ENCODE data around the gene TMEM81. TPM values are rescaled to one million over a fixed set of nuclear protein-coding genes. Genes with fewer than 3 reads are reported as not detected.

Gene TMEM81
- total RNA-seq, 1 donor from 2014 or later: 4.6 TPM

GRCh38 chr1:205054013-205054412, 30.2 kb downstream of the TMEM81 start:
- peaks cover 44% of the 10 kb centered on the region for H3K27me3 Mint-ChIP-seq (ENCODE audit: low read depth)
- no peaks in the 10 kb centered on the region for H3K36me3 Mint-ChIP-seq
- DNase-seq (ENCODE audit: low spot score in 2 of 2, unreplicated experiment in 2 of 2): no peak
- no peaks in the 10 kb centered on the region for H3K9me3 Mint-ChIP-seq
- TF ChIP-seq CTCF (IDR thresholded peaks at IDR 0.05; ENCODE audit: unreplicated experiment): no peak
- no peak overlapping the region for H3K4me3 Mint-ChIP-seq
- H3K27ac Mint-ChIP-seq: no peak overlapping the region
- no peaks in the 10 kb centered on the region for H3K4me1 Mint-ChIP-seq

GRCh38 chr1:205053296-205053695, 31.0 kb downstream of the TMEM81 start:
- H3K27me3 Mint-ChIP-seq (ENCODE audit: low read depth): peaks cover 45% of the 10 kb centered on the region

GRCh38 chr1:205052690-205053089, 31.6 kb downstream of the TMEM81 start:
- TF ChIP-seq CTCF (IDR thresholded peaks at IDR 0.05; ENCODE audit: unreplicated experiment): no peak
- Mint-ChIP-seq H3K27me3 (ENCODE audit: low read depth) (peaks cover 51% of the 10 kb centered on the region), H3K9me3 (no peaks in the 10 kb centered on the region), H3K4me1 (no peaks in the 10 kb centered on the region), H3K4me3 (no peak overlapping the region), H3K36me3 (no peaks in the 10 kb centered on the region), H3K27ac (no peak overlapping the region)
- DNase-seq (ENCODE audit: low spot score in 2 of 2, unreplicated experiment in 2 of 2): no peak

More at GRCh38 chr1:205053296-205053695, 31.0 kb downstream of the TMEM81 start:
- no peak for DNase-seq (ENCODE audit: low spot score in 2 of 2, unreplicated experiment in 2 of 2)
- no peaks in the 10 kb centered on the region for H3K9me3 Mint-ChIP-seq
- H3K4me1 Mint-ChIP-seq: no peaks in the 10 kb centered on the region
- H3K27ac Mint-ChIP-seq: no peak overlapping the region
- no peak for TF ChIP-seq CTCF (IDR thresholded peaks at IDR 0.05; ENCODE audit: unreplicated experiment)
- H3K36me3 Mint-ChIP-seq: no peaks in the 10 kb centered on the region
- H3K4me3 Mint-ChIP-seq: no peak overlapping the region

- Mint-ChIP-seq H3K4me3 (no peak overlapping the region), H3K4me1 (no peaks in the 10 kb centered on the region), H3K27me3 (ENCODE audit: low read depth) (peaks cover 66% of the 10 kb centered on the region), H3K36me3 (no peaks in the 10 kb centered on the region), H3K27ac (no peak overlapping the region), H3K9me3 (no peaks in the 10 kb centered on the region)
- no peak for DNase-seq (ENCODE audit: low spot score in 2 of 2, unreplicated experiment in 2 of 2)
- TF ChIP-seq CTCF (IDR thresholded peaks at IDR 0.05; ENCODE audit: unreplicated experiment): no peak
Observed at GRCh38 chr1:205049479-205049878, 34.8 kb downstream of the TMEM81 start.

GRCh38 chr1:205048382-205048781, 35.9 kb downstream of the TMEM81 start:
- no peaks in the 10 kb centered on the region for H3K9me3 Mint-ChIP-seq
- H3K27ac Mint-ChIP-seq: no peak overlapping the region
- no peaks in the 10 kb centered on the region for H3K36me3 Mint-ChIP-seq
- peaks cover 69% of the 10 kb centered on the region for H3K27me3 Mint-ChIP-seq (ENCODE audit: low read depth)
- no peak overlapping the region for H3K4me3 Mint-ChIP-seq
- no peak for TF ChIP-seq CTCF (IDR thresholded peaks at IDR 0.05; ENCODE audit: unreplicated experiment)
- no peak for DNase-seq (ENCODE audit: low spot score in 2 of 2, unreplicated experiment in 2 of 2)
- no peaks in the 10 kb centered on the region for H3K4me1 Mint-ChIP-seq

- Mint-ChIP-seq H3K27me3 (ENCODE audit: low read depth) (peaks cover 68% of the 10 kb centered on the region), H3K9me3 (no peaks in the 10 kb centered on the region), H3K4me1 (no peaks in the 10 kb centered on the region), H3K27ac (no peak overlapping the region), H3K4me3 (no peak overlapping the region), H3K36me3 (no peaks in the 10 kb centered on the region)
- DNase-seq (ENCODE audit: low spot score in 2 of 2, unreplicated experiment in 2 of 2): no peak
- no peak for TF ChIP-seq CTCF (IDR thresholded peaks at IDR 0.05; ENCODE audit: unreplicated experiment)
Observed at GRCh38 chr1:205047764-205048231, 36.5 kb downstream of the TMEM81 start.
